Measurements from ENCODE around the gene SHC3.

Gene SHC3

GRCh38 chr9:88975966-88976889 lies 202.4 kb downstream of the SHC3 start:
- no peak for DNase-seq

- no peak for DNase-seq
Measured at GRCh38 chr9:88974641-88975040, 204.0 kb downstream of the SHC3 start.

GRCh38 chr9:88973281-88974045 lies 205.2 kb downstream of the SHC3 start:
- no peak for DNase-seq

GRCh38 chr9:88972401-88972800 lies 206.2 kb downstream of the SHC3 start:
- DNase-seq, result no peak

- DNase-seq, result no peak
Measured at GRCh38 chr9:88971131-88971960, 207.3 kb downstream of the SHC3 start.

GRCh38 chr9:88969646-88970373 lies 208.8 kb downstream of the SHC3 start:
- no peak for DNase-seq

GRCh38 chr9:88968799-88969198 lies 209.8 kb downstream of the SHC3 start:
- DNase-seq, result no peak

GRCh38 chr9:88966894-88967676 lies 211.5 kb downstream of the SHC3 start:
- DNase-seq, result no peak

- DNase-seq, result no peak
Measured at GRCh38 chr9:88965473-88965872, 213.1 kb downstream of the SHC3 start.

- DNase-seq, result no peak
Measured at GRCh38 chr9:88960632-88961031, 218.0 kb downstream of the SHC3 start.

GRCh38 chr9:88959727-88960469 lies 218.7 kb downstream of the SHC3 start:
- DNase-seq, result no peak

- DNase-seq, result no peak
Measured at GRCh38 chr9:88957526-88957925, 221.1 kb downstream of the SHC3 start.
